Testis (tissue), 2 donors: ENCODE results near the gene MACROD2.

Experiments
- POLR2A ChIP-seq: fragments of 450-650 bp; IDR thresholded peaks from one replicate; pipeline ENCODE4 v1.6.1; 2017; ENCODE audit warnings: antibody characterized with exemption, mild to moderate bottlenecking, moderate library complexity
- TF ChIP-seq, protein P1 (sequence below), 3 experiments: fragments of 450-650 bp in 2 of 3; fragments of 200-600 bp in 1 of 3; sonication (generic) in 1 of 3; IDR thresholded peaks; one replicate each; pipeline ENCODE4 v1.5.1; 2016 to 2019; ENCODE audit warnings: antibody characterized with exemption in 3 of 3, mild to moderate bottlenecking in 2 of 3, moderate library complexity in 1 of 3

DNA sequence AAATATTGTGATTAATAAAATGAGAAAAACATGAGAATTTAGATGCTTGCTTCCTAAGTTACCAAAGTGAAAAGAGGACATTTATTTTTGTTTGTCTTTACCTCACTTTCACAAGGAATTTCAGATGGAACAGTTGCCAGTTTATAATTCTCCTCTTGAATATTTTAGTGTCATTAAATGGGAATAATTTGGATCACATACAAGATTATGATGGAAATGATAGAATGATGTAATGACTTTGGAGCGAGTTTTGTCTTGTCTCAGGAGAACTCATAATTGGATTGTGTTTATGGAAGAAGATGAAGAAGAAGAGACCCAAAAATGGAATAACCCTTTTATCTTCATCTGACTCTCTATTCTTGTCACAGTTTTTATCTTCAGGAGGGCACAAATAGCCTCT is 515.0 kb downstream of the MACROD2 start:
- TF ChIP-seq POLR2A = no peak
- TF ChIP-seq, protein P1, sequence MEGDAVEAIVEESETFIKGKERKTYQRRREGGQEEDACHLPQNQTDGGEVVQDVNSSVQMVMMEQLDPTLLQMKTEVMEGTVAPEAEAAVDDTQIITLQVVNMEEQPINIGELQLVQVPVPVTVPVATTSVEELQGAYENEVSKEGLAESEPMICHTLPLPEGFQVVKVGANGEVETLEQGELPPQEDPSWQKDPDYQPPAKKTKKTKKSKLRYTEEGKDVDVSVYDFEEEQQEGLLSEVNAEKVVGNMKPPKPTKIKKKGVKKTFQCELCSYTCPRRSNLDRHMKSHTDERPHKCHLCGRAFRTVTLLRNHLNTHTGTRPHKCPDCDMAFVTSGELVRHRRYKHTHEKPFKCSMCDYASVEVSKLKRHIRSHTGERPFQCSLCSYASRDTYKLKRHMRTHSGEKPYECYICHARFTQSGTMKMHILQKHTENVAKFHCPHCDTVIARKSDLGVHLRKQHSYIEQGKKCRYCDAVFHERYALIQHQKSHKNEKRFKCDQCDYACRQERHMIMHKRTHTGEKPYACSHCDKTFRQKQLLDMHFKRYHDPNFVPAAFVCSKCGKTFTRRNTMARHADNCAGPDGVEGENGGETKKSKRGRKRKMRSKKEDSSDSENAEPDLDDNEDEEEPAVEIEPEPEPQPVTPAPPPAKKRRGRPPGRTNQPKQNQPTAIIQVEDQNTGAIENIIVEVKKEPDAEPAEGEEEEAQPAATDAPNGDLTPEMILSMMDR (IDR thresholded peaks at IDR 0.05) = no peak
